PC-3 (cell line): ENCODE data around the gene EPB41L2. TPM values are rescaled to one million over a fixed set of nuclear protein-coding genes. Genes with fewer than 3 reads are reported as not detected.
"Not testable (repeated sequence)": the region's sequence is repeated elsewhere in the genome, so short reads cannot be mapped to it uniquely, and the experiment has no call there.

Experiments
- ATAC-seq: fragments of 200-7000 bp; cut with Tn5 transposase; 2 replicates; pipeline ENCODE4 v1.9.1; 2020; ENCODE audit warnings: mild to moderate bottlenecking, moderate library complexity
- BruUV-seq: library from RNA; stranded (reverse); fragments of 400-500 nt; replicated peaks from 2 replicates; lab custom pipeline; 2021; lab: Mats Ljungman, UMichigan
- CTCF ChIA-PET: fragments of 300-600 bp; sonication (Branson Sonifier 250); formaldehyde crosslinking; loops from one replicate; lab custom pipeline; 2022; ENCODE audit warnings: antibody characterized with exemption; lab: Charles Lee
- POLR2A ChIA-PET: fragments of 300-600 bp; sonication (Branson Sonifier 250); formaldehyde crosslinking; loops from one replicate; lab custom pipeline; 2022; ENCODE audit warnings: antibody characterized with exemption; ENCODE audit not compliant: unreplicated experiment; lab: Charles Lee
- DNase-seq: peaks from one replicate; pipeline ENCODE4 v3.0.0-alpha.2; 2015
- H2AFZ ChIP-seq: fragments of 300-600 bp; sonication (generic); 2 replicates; pipeline ENCODE4 v1.6.0; 2016; ENCODE audit warnings: antibody characterized with exemption, low read length
- H3F3A ChIP-seq: fragments of 300-600 bp; sonication (generic); one replicate; pipeline ENCODE4 v1.6.0; 2017; ENCODE audit warnings: antibody characterized with exemption, low read length, control low read depth, mild to moderate bottlenecking; ENCODE audit not compliant: unreplicated experiment
- H3K27ac ChIP-seq: fragments of 300-600 bp; sonication (generic); 2 replicates; pipeline ENCODE4 v1.5.1; 2016; ENCODE audit warnings: mild to moderate bottlenecking, low read length
- H3K27me3 ChIP-seq: fragments of 300-600 bp; sonication (generic); 2 replicates; pipeline ENCODE4 v1.6.1; 2016; ENCODE audit warnings: low read length, mixed read lengths
- H3K36me3 ChIP-seq: fragments of 300-600 bp; sonication (generic); 2 replicates; pipeline ENCODE4 v1.6.1; 2016; ENCODE audit warnings: low read depth, mixed run types, low read length, mixed read lengths
- H3K4me1 ChIP-seq: fragments of 300-600 bp; sonication (generic); 2 replicates; pipeline ENCODE4 v1.5.1; 2016; ENCODE audit warnings: low read length; ENCODE audit not compliant: insufficient read depth
- H3K4me2 ChIP-seq: fragments of 300-600 bp; sonication (generic); 2 replicates; pipeline ENCODE4 v1.6.0; 2016; ENCODE audit warnings: low read length
- H3K4me3 ChIP-seq: fragments of 300-600 bp; sonication (generic); 2 replicates; pipeline ENCODE4 v1.5.1; 2016; ENCODE audit warnings: mild to moderate bottlenecking, low read length, mixed read lengths
- H3K79me2 ChIP-seq: fragments of 300-600 bp; sonication (generic); 2 replicates; pipeline ENCODE4 v1.6.1; 2017; ENCODE audit warnings: low read length, mixed read lengths
- H3K9ac ChIP-seq: fragments of 300-600 bp; sonication (generic); 2 replicates; pipeline ENCODE4 v1.6.0; 2016; ENCODE audit warnings: mild to moderate bottlenecking, low read length
- H3K9me2 ChIP-seq: fragments of 300-600 bp; sonication (generic); replicated peaks from 2 replicates; pipeline ENCODE4 v1.6.1; 2016; ENCODE audit warnings: mixed run types, low read length, mixed read lengths
- H3K9me3 ChIP-seq: fragments of 300-600 bp; sonication (generic); 2 replicates; pipeline ENCODE4 v1.6.1; 2016; ENCODE audit warnings: low read length, mixed read lengths
- H4K20me1 ChIP-seq: fragments of 300-600 bp; sonication (generic); 2 replicates; pipeline ENCODE4 v1.6.1; 2016; ENCODE audit warnings: low read length, mixed read lengths
- CTCF ChIP-seq: fragments of 300-600 bp; sonication (generic); conservative IDR thresholded peaks from 2 replicates; pipeline ENCODE4 v1.5.1; 2017; ENCODE audit warnings: antibody characterized with exemption, low read depth, mild to moderate bottlenecking, low read length
- EZH2 ChIP-seq: fragments of 300-600 bp; sonication (generic); IDR thresholded peaks from one replicate; pipeline ENCODE4 v1.6.1; 2017; ENCODE audit warnings: antibody characterized with exemption, mild to moderate bottlenecking, low read length; ENCODE audit not compliant: unreplicated experiment
- EZH2phosphoT487 ChIP-seq: fragments of 300-600 bp; sonication (generic); IDR thresholded peaks from 2 replicates; pipeline ENCODE4 v1.6.1; 2018; ENCODE audit warnings: mild to moderate bottlenecking, antibody characterized with exemption, low read length, borderline replicate concordance
- intact Hi-C: fragments of 100-400 bp; cut with micrococcal nuclease; formaldehyde crosslinking; loops from 2 replicates; pipeline ENCODE4 v1.9.0; 2023
- total RNA-seq: library from RNA; depleted of rRNA; stranded (reverse); fragments of >200 nt; gene quantifications from 2 replicates; pipeline ENCODE4 v1.2.3, GENCODE V29; 2014

Gene EPB41L2
- total RNA-seq, 1 experiment from 2014 or later, result 26.9 TPM

GRCh38 chr6:130922922-130923321, 140.1 kb downstream of the EPB41L2 start:
- Histone ChIP-seq H3K9me2 (no peaks in the 10 kb centered on the region), H3K27me3 (no peaks in the 10 kb centered on the region), H3K4me2 (no peak overlapping the region), H4K20me1 (no peaks in the 10 kb centered on the region), H3K79me2 (no peaks in the 10 kb centered on the region), H3K9ac (no peak overlapping the region), H3K36me3 (no peaks in the 10 kb centered on the region), H3K9me3 (no peaks in the 10 kb centered on the region), H3F3A (no peaks in the 10 kb centered on the region), H3K4me3 (no peak overlapping the region), H2AFZ (no peak overlapping the region), H3K27ac (no peak overlapping the region), H3K4me1 (no peaks in the 10 kb centered on the region; the same call in 1 of the 2 replicates)
- DNase-seq (no peak), ATAC-seq (no peak)
- TF ChIP-seq EZH2phosphoT487 (no peak), CTCF (no peak), EZH2 (no peak)
- intact Hi-C loops, result no loop called here
- ChIA-PET POLR2A (no interaction called here), CTCF (no interaction called here)
- BruUV-seq, result no TSS peak

- intact Hi-C loops, result no loop called here
- no peaks in the 10 kb centered on the region for H3K27me3 ChIP-seq
- ChIA-PET POLR2A (no interaction called here), CTCF (no interaction called here)
- no peaks in the 10 kb centered on the region for H3F3A ChIP-seq
- DNase-seq, result no peak
- H3K9me3 ChIP-seq, result no peaks in the 10 kb centered on the region
- no peaks in the 10 kb centered on the region for H3K9me2 ChIP-seq
- H3K79me2 ChIP-seq, result no peaks in the 10 kb centered on the region
- H3K9ac ChIP-seq, result no peak overlapping the region
- no peaks in the 10 kb centered on the region for H3K4me1 ChIP-seq
- no peak overlapping the region for H3K4me3 ChIP-seq
- BruUV-seq, result no TSS peak
- no peak for TF ChIP-seq EZH2phosphoT487
- no peak for ATAC-seq
- no peak overlapping the region for H3K4me2 ChIP-seq
- no peaks in the 10 kb centered on the region for H3K36me3 ChIP-seq
- H3K27ac ChIP-seq, result no peak overlapping the region
- no peaks in the 10 kb centered on the region for H4K20me1 ChIP-seq
- no peak overlapping the region for H2AFZ ChIP-seq
Measured at GRCh38 chr6:130920969-130921368, 142.1 kb downstream of the EPB41L2 start.

- TF ChIP-seq EZH2phosphoT487, result no peak
- no peak for TF ChIP-seq CTCF
- TF ChIP-seq EZH2, result no peak
- no TSS peak for BruUV-seq
- POLR2A ChIA-PET, result no interaction called here
Measured at GRCh38 chr6:130918171-130918570, 144.9 kb downstream of the EPB41L2 start.

GRCh38 chr6:130915606-130916005, 147.4 kb downstream of the EPB41L2 start:
- ATAC-seq, H2AFZ ChIP-seq, POLR2A ChIA-PET, H3K36me3 ChIP-seq, H3K9me3 ChIP-seq, H3K27ac ChIP-seq, CTCF ChIA-PET, H3K79me2 ChIP-seq, H3K4me3 ChIP-seq, H3K4me2 ChIP-seq, H3K9me2 ChIP-seq, H3F3A ChIP-seq, intact Hi-C loops, DNase-seq, BruUV-seq, H4K20me1 ChIP-seq, H3K4me1 ChIP-seq, H3K27me3 ChIP-seq, H3K9ac ChIP-seq: not testable (repeated sequence)

More at GRCh38 chr6:130918171-130918570, 144.9 kb downstream of the EPB41L2 start:
- Histone ChIP-seq H3K4me1 (no peaks in the 10 kb centered on the region), H3F3A (no peaks in the 10 kb centered on the region), H3K9ac (no peak overlapping the region), H2AFZ (no peak overlapping the region), H3K4me2 (no peak overlapping the region), H3K27ac (no peak overlapping the region), H3K9me3 (no peaks in the 10 kb centered on the region), H3K27me3 (no peaks in the 10 kb centered on the region), H3K36me3 (no peaks in the 10 kb centered on the region), H4K20me1 (no peaks in the 10 kb centered on the region), H3K79me2 (no peaks in the 10 kb centered on the region), H3K9me2 (no peaks in the 10 kb centered on the region), H3K4me3 (no peak overlapping the region)
- DNase-seq (no peak), ATAC-seq (no peak)
- CTCF ChIA-PET, result no interaction called here
- intact Hi-C loops, result no loop called here
